HG02588 (cell line): ENCODE data around the gene PPP1CC.
"Not testable (repeated sequence)": the region's sequence is repeated elsewhere in the genome, so short reads cannot be mapped to it uniquely, and the experiment has no call there.

Experiments used
- ATAC-seq: cut with Tn5 transposase; IDR thresholded peaks from one replicate; pipeline ENCODE4 v1.9.1; 2021; ENCODE audit warnings: mild to moderate bottlenecking, moderate library complexity; ENCODE audit not compliant: unreplicated experiment

The PPP1CC gene

GRCh38 chr12:110742718-110743570, at the start of gene PPP1CC:
Gene PPP1CC, minus strand, starts transcription at chr12:110742891. Its CDS starts 184 bp downstream, at chr12:110742707.
- ATAC-seq = peak; percentile 63

GRCh38 chr12:110791589-110791988, 48.9 kb upstream of the PPP1CC start:
- no peak for ATAC-seq

- no peak for ATAC-seq
Observed at GRCh38 chr12:110790301-110790700, 47.6 kb upstream of the PPP1CC start.

- ATAC-seq = no peak
Observed at GRCh38 chr12:110786012-110786411, 43.3 kb upstream of the PPP1CC start.

- no peak for ATAC-seq
Observed at GRCh38 chr12:110785240-110785639, 42.5 kb upstream of the PPP1CC start.

GRCh38 chr12:110782922-110783321, 40.2 kb upstream of the PPP1CC start:
- no peak for ATAC-seq

- ATAC-seq = no peak
Observed at GRCh38 chr12:110782094-110782493, 39.4 kb upstream of the PPP1CC start.

- no peak for ATAC-seq
Observed at GRCh38 chr12:110780448-110780847, 37.8 kb upstream of the PPP1CC start.

GRCh38 chr12:110778833-110779577, 36.3 kb upstream of the PPP1CC start:
- ATAC-seq = no peak

GRCh38 chr12:110776410-110776809, 33.7 kb upstream of the PPP1CC start:
- ATAC-seq = peak; percentile 92

GRCh38 chr12:110775997-110776396, 33.3 kb upstream of the PPP1CC start:
- no peak for ATAC-seq

- ATAC-seq = no peak
Observed at GRCh38 chr12:110774824-110775223, 32.1 kb upstream of the PPP1CC start.

GRCh38 chr12:110768960-110769359, 26.3 kb upstream of the PPP1CC start:
- no peak for ATAC-seq

- no peak for ATAC-seq
Observed at GRCh38 chr12:110767863-110768262, 25.2 kb upstream of the PPP1CC start.

GRCh38 chr12:110766311-110767154, 23.8 kb upstream of the PPP1CC start:
- no peak for ATAC-seq

GRCh38 chr12:110765572-110765971, 22.9 kb upstream of the PPP1CC start:
- not testable (repeated sequence) for ATAC-seq

- no peak for ATAC-seq
Observed at GRCh38 chr12:110765111-110765510, 22.4 kb upstream of the PPP1CC start.

- no peak for ATAC-seq
Observed at GRCh38 chr12:110763583-110763982, 20.9 kb upstream of the PPP1CC start.

- no peak for ATAC-seq
Observed at GRCh38 chr12:110762891-110763290, 20.2 kb upstream of the PPP1CC start.

- no peak for ATAC-seq
Observed at GRCh38 chr12:110760204-110760609, 17.5 kb upstream of the PPP1CC start.

GRCh38 chr12:110758922-110759321, 16.2 kb upstream of the PPP1CC start:
- no peak for ATAC-seq
